ENCODE measurements around the gene DTNBP1.

Gene DTNBP1

DNA sequence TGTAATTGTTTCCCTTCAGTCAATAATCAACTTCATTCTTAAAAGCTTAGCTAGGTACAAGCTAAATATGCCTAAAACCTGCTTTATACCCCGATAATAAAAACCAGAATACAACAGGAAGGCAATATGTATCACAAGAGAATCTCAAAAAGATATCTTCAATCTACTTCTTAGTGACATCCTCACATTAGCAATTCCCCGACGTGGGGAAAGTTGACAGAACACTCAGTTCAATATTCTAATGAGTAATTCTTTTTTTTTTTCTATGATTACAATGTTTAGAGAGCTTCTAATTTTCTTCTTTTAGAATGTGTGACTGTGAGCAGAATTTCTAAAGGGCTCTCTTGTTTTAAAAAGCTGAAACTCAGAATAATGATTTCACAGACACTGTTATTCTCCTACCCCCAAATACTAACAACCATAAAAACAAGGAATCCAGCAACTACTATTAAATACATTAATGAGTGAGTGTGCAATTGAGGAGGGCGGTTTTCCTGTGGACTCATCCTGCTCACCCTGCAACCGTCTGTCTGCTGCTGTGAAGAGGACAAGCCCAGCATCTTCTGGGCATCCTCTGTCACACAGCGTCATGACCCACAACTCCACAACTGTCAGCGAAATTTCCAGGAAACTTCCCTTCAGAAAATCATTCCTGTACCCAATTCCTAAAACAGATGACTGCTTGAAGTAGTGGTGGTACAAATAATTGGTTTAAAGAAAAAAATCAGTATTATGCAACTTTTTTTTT lies 68.1 kb downstream of the DTNBP1 start:
- Histone ChIP-seq H3K36me3 (ENCODE audit: control insufficient read depth, low read length) (peaks cover 12% of the 10 kb centered on the region; the same call in 1 of the 2 replicates), H3K9me3 (ENCODE audit: control insufficient read depth, insufficient read depth, low read length) (no peaks in the 10 kb centered on the region), H3K4me1 (ENCODE audit: control insufficient read depth, low read length) (no peaks in the 10 kb centered on the region), H3K4me3 (ENCODE audit: low read length) (no peak overlapping the region), H3K9me2 (replicated peaks; ENCODE audit: control insufficient read depth, low read length) (no peaks in the 10 kb centered on the region), H3F3A (ENCODE audit: control insufficient read depth, insufficient read depth) (no peaks in the 10 kb centered on the region), H3K79me2 (ENCODE audit: control insufficient read depth, low read length) (no peaks in the 10 kb centered on the region), H3K27ac (ENCODE audit: low read depth, low read length) (no peak overlapping the region), H3K27me3 (ENCODE audit: control insufficient read depth, low read length) (no peaks in the 10 kb centered on the region), H3K4me2 (ENCODE audit: low read length) (no peak overlapping the region), H4K20me1 (ENCODE audit: control insufficient read depth, insufficient read depth, low read depth, low read length) (no peaks in the 10 kb centered on the region)
- TF ChIP-seq EZH2phosphoT487 (IDR thresholded peaks at IDR 0.05; ENCODE audit: borderline replicate concordance, low read length) (no peak), CTCF (IDR thresholded peaks at IDR 0.05; ENCODE audit: low read depth, low read length, poor library complexity, severe bottlenecking) (no peak)

GRCh38 chr6:15593798-15594197 lies 69.0 kb downstream of the DTNBP1 start:
- H3K27me3 ChIP-seq (ENCODE audit: control insufficient read depth, low read length) = no peaks in the 10 kb centered on the region
- no peak overlapping the region for H3K27ac ChIP-seq (ENCODE audit: low read depth, low read length)
- H3K4me1 ChIP-seq (ENCODE audit: control insufficient read depth, low read length) = no peaks in the 10 kb centered on the region
- H3K4me3 ChIP-seq (ENCODE audit: low read length) = no peak overlapping the region
- no peaks in the 10 kb centered on the region for H3F3A ChIP-seq (ENCODE audit: control insufficient read depth, insufficient read depth)
- no peak overlapping the region for H3K4me2 ChIP-seq (ENCODE audit: low read length)
- TF ChIP-seq EZH2phosphoT487 (IDR thresholded peaks at IDR 0.05; ENCODE audit: borderline replicate concordance, low read length) = no peak
- no peak for TF ChIP-seq CTCF (IDR thresholded peaks at IDR 0.05; ENCODE audit: low read depth, low read length, poor library complexity, severe bottlenecking)
- H3K36me3 ChIP-seq (ENCODE audit: control insufficient read depth, low read length) = peaks cover 12% of the 10 kb centered on the region; the same call in 1 of the 2 replicates
- H3K79me2 ChIP-seq (ENCODE audit: control insufficient read depth, low read length) = 0 out of 2 replicates have a peak, but pooled peaks cover 2% of the 10 kb centered on the region
- no peaks in the 10 kb centered on the region for H4K20me1 ChIP-seq (ENCODE audit: control insufficient read depth, insufficient read depth, low read depth, low read length)
- no peaks in the 10 kb centered on the region for H3K9me2 ChIP-seq (replicated peaks; ENCODE audit: control insufficient read depth, low read length)
- H3K9me3 ChIP-seq (ENCODE audit: control insufficient read depth, insufficient read depth, low read length) = no peaks in the 10 kb centered on the region

DNA sequence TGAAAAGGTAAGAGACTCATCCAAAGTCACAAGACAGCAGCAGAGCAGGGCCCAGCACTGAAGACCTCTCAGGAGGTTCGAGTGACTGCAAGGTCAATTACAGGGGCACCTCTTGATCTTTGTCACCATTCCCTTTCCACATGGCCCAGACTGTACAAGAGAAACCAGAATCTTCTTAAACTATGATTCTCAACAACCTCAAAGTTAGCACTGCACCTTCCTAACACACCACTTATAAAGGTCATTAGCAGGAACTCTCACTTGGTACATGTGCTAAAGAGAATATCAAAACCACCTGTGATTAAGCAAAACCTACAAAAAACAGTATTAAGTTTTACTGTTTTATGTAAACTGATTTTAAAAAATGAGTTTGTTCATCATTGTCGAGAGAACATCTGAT lies 70.2 kb downstream of the DTNBP1 start:
- TF ChIP-seq EZH2phosphoT487 (IDR thresholded peaks at IDR 0.05; ENCODE audit: borderline replicate concordance, low read length) = no peak
- TF ChIP-seq CTCF (IDR thresholded peaks at IDR 0.05; ENCODE audit: low read depth, low read length, poor library complexity, severe bottlenecking) = no peak
- H3K9me3 ChIP-seq (ENCODE audit: control insufficient read depth, insufficient read depth, low read length) = no peaks in the 10 kb centered on the region
- H3K79me2 ChIP-seq (ENCODE audit: control insufficient read depth, low read length) = 0 out of 2 replicates have a peak, but pooled peaks cover 2% of the 10 kb centered on the region
- no peaks in the 10 kb centered on the region for H4K20me1 ChIP-seq (ENCODE audit: control insufficient read depth, insufficient read depth, low read depth, low read length)
- H3K4me2 ChIP-seq (ENCODE audit: low read length) = no peak overlapping the region
- peaks cover 12% of the 10 kb centered on the region; the same call in 1 of the 2 replicates for H3K36me3 ChIP-seq (ENCODE audit: control insufficient read depth, low read length)
- no peaks in the 10 kb centered on the region for H3K4me1 ChIP-seq (ENCODE audit: control insufficient read depth, low read length)
- H3F3A ChIP-seq (ENCODE audit: control insufficient read depth, insufficient read depth) = no peaks in the 10 kb centered on the region
- no peaks in the 10 kb centered on the region for H3K9me2 ChIP-seq (replicated peaks; ENCODE audit: control insufficient read depth, low read length)
- no peak overlapping the region for H3K27ac ChIP-seq (ENCODE audit: low read depth, low read length)
- no peak overlapping the region for H3K4me3 ChIP-seq (ENCODE audit: low read length)
- H3K27me3 ChIP-seq (ENCODE audit: control insufficient read depth, low read length) = no peaks in the 10 kb centered on the region
